K562 (cell line): Measurements from ENCODE around the gene IRGQ. TPM values are rescaled to one million over a fixed set of nuclear protein-coding genes. Genes with fewer than 3 reads are reported as not detected.

ENCODE experiments used
- ATF1 ChIP-seq, 2 experiments: fragments of 450-650 bp in 1 of 2; IDR thresholded peaks; 2 replicates each; pipeline ENCODE4 v1.6.1; 2016; ENCODE audit warnings: missing compliant biosample characterization in 1 of 2, missing genetic modification characterization in 1 of 2
- DIDO1 ChIP-seq: fragments of 450-650 bp; IDR thresholded peaks from 2 replicates; pipeline ENCODE4 v1.6.1; 2016; ENCODE audit warnings: low read depth, missing biosample characterization, missing genetic modification characterization
- GTF2E2 ChIP-seq: fragments of 200-800 bp; sonication (Bioruptor generic); IDR thresholded peaks from 2 replicates; pipeline ENCODE4 v1.6.1; 2016; ENCODE audit warnings: missing genetic modification characterization, missing compliant biosample characterization
- PTBP1 ChIP-seq: fragments of 200-400 bp; formaldehyde crosslinking; IDR thresholded peaks from 2 replicates; pipeline ENCODE4 v1.6.1; 2017; ENCODE audit warnings: low read depth, low read length
- ZBTB5 ChIP-seq: fragments of 450-650 bp; IDR thresholded peaks from 2 replicates; pipeline ENCODE4 v1.6.1; 2017; ENCODE audit warnings: antibody characterized with exemption
- ZFP30 ChIP-seq: fragments of 250-450 bp; sonication (Bioruptor Pico); IDR thresholded peaks from 2 replicates; pipeline ENCODE4 v1.8.0; 2022; ENCODE audit warnings: moderate library complexity, mild to moderate bottlenecking, inconsistent platforms, borderline replicate concordance
- polyA plus RNA-seq, 8 experiments: library from polyadenylated mRNA; depleted of rRNA in 4 of 8; stranded (reverse) in 5 of 8; unstranded in 3 of 8; fragments of >200 nt; fragmentation: Nextera tagmentation in 2 of 8; fragmentation: Illumina TruSeq in 1 of 8; extraction: Ambion mirVana in 2 of 8; extraction: Trizol in 1 of 8; gene quantifications; 2 replicates each; pipeline versions ENCODE4 v1.2.1 to v1.2.3, GENCODE V29; 2011 to 2014; ENCODE audit warnings: inconsistent platforms in 1 of 8, missing spikeins in 1 of 8
- total RNA-seq, 7 experiments: library from RNA; depleted of rRNA in 6 of 7; stranded (reverse); fragments of >200 nt in 6 of 7; fragmentation: Illumina TruSeq in 2 of 7; extraction: Trizol in 2 of 7; gene quantifications; 2 replicates each; pipeline versions ENCODE4 v1.2.1 to v1.2.3, GENCODE V29; 2011 to 2021; ENCODE audit warnings: low replicate concordance in 1 of 7

The IRGQ gene
- total and polyA plus RNA-seq, 9 of the 15 experiments (the other 6 are each of a cell fraction or from before 2014, with no cell fraction given) = 3.5 to 19.2 (median 7.9) TPM

- TF ChIP-seq DIDO1 (no peak), PTBP1 (no peak), GTF2E2 (tag) (no peak), ZBTB5 (no peak), ATF1 (CRISPR knock-in tag; IDR thresholded peaks at IDR 0.05) (no peak), ATF1 (tag; IDR thresholded peaks at IDR 0.05) (no peak), ZFP30 (CRISPR knock-in tag) (no peak)
Observed at GRCh38 chr19:43534816-43535761, 60.8 kb downstream of the IRGQ start (continued).

Other genes with a start within 250 kb of the IRGQ start
Only the 7 nearest of the 18 such genes appear.
- gene ZNF575, start 62.9 kb downstream of the IRGQ start, total RNA-seq (2014; rRNA removed) = 0.32 and 0.37 TPM in 2 replicates
- gene ZNF575, start 62.9 kb downstream of the IRGQ start, total RNA-seq (2014; rRNA removed; fragmentation: Illumina TruSeq; extraction: Trizol) = not detected in 2 replicates
- gene ZNF575, start 62.9 kb downstream of the IRGQ start, total RNA-seq (2015; rRNA removed; fragmentation: Illumina TruSeq; extraction: Trizol) = not detected in 2 replicates
- 0.20 and 0.72 TPM in 2 replicates for gene ZNF575, start 62.9 kb downstream of the IRGQ start, total RNA-seq (2021)
- gene ZNF575, start 62.9 kb downstream of the IRGQ start, polyA plus RNA-seq (2011; rRNA removed) = 0.03 TPM in 1 of 2 replicates, not detected in the other
- gene ZNF575, start 62.9 kb downstream of the IRGQ start, polyA plus RNA-seq (2014; fragmentation: Illumina TruSeq; extraction: Trizol) = not detected in 2 replicates
- gene ZNF575, start 62.9 kb downstream of the IRGQ start, polyA plus RNA-seq (2014; fragmentation: Nextera tagmentation; extraction: Ambion mirVana) = not detected
- gene ZNF575, start 62.9 kb downstream of the IRGQ start, polyA plus RNA-seq (2014; rRNA removed) = 0.98 and 1.4 TPM in 2 replicates
- gene XRCC1, start 20.6 kb downstream of the IRGQ start, total RNA-seq (2014; rRNA removed) = 31.5 and 40.2 TPM in 2 replicates
- gene XRCC1, start 20.6 kb downstream of the IRGQ start, total RNA-seq (2014; rRNA removed; fragmentation: Illumina TruSeq; extraction: Trizol) = 10.4 and 13.7 TPM in 2 replicates
- 24.4 and 24.9 TPM in 2 replicates for gene XRCC1, start 20.6 kb downstream of the IRGQ start, total RNA-seq (2015; rRNA removed; fragmentation: Illumina TruSeq; extraction: Trizol)
- gene XRCC1, start 20.6 kb downstream of the IRGQ start, total RNA-seq (2021) = 24.9 and 27.9 TPM in 2 replicates
- 21.8 and 23.3 TPM in 2 replicates for gene XRCC1, start 20.6 kb downstream of the IRGQ start, polyA plus RNA-seq (2011; rRNA removed)
- 36.9 and 37.0 TPM in 2 replicates for gene XRCC1, start 20.6 kb downstream of the IRGQ start, polyA plus RNA-seq (2014; fragmentation: Illumina TruSeq; extraction: Trizol)
- 1 to 10 TPM; 1.5 to 5.2 TPM for gene XRCC1, start 20.6 kb downstream of the IRGQ start, polyA plus RNA-seq (2014; fragmentation: Nextera tagmentation; extraction: Ambion mirVana)
- gene XRCC1, start 20.6 kb downstream of the IRGQ start, polyA plus RNA-seq (2014; rRNA removed) = 33.8 and 34.9 TPM in 2 replicates
- gene PINLYP, start 20.3 kb downstream of the IRGQ start, total RNA-seq (2014; rRNA removed) = 1.1 TPM in 2 replicates
- gene PINLYP, start 20.3 kb downstream of the IRGQ start, total RNA-seq (2014; rRNA removed; fragmentation: Illumina TruSeq; extraction: Trizol) = 1.1 and 1.7 TPM in 2 replicates
- gene PINLYP, start 20.3 kb downstream of the IRGQ start, total RNA-seq (2015; rRNA removed; fragmentation: Illumina TruSeq; extraction: Trizol) = 2.2 and 2.7 TPM in 2 replicates
- gene PINLYP, start 20.3 kb downstream of the IRGQ start, total RNA-seq (2021) = 1.00 and 2.4 TPM in 2 replicates
- gene PINLYP, start 20.3 kb downstream of the IRGQ start, polyA plus RNA-seq (2011; rRNA removed) = 1.0 and 1.5 TPM in 2 replicates
- gene PINLYP, start 20.3 kb downstream of the IRGQ start, polyA plus RNA-seq (2014; fragmentation: Illumina TruSeq; extraction: Trizol) = 2.8 and 4.7 TPM in 2 replicates
- 1 to 10 TPM; 4.6 to 6.0 TPM for gene PINLYP, start 20.3 kb downstream of the IRGQ start, polyA plus RNA-seq (2014; fragmentation: Nextera tagmentation; extraction: Ambion mirVana)
- gene PINLYP, start 20.3 kb downstream of the IRGQ start, polyA plus RNA-seq (2014; rRNA removed) = 6.7 and 8.0 TPM in 2 replicates
- gene ZNF576, start 461 bp upstream of the IRGQ start, total RNA-seq (2014; rRNA removed) = 7.1 and 16.2 TPM in 2 replicates
- gene ZNF576, start 461 bp upstream of the IRGQ start, total RNA-seq (2014; rRNA removed; fragmentation: Illumina TruSeq; extraction: Trizol) = 5.6 and 6.8 TPM in 2 replicates
- 8.8 and 9.9 TPM in 2 replicates for gene ZNF576, start 461 bp upstream of the IRGQ start, total RNA-seq (2015; rRNA removed; fragmentation: Illumina TruSeq; extraction: Trizol)
- 14.2 and 18.2 TPM in 2 replicates for gene ZNF576, start 461 bp upstream of the IRGQ start, total RNA-seq (2021)
- gene ZNF576, start 461 bp upstream of the IRGQ start, polyA plus RNA-seq (2011; rRNA removed) = 7.3 and 9.7 TPM in 2 replicates
- gene ZNF576, start 461 bp upstream of the IRGQ start, polyA plus RNA-seq (2014; fragmentation: Illumina TruSeq; extraction: Trizol) = 12.5 and 12.7 TPM in 2 replicates
- 10 to 100 TPM; 12.2 to 18.2 TPM for gene ZNF576, start 461 bp upstream of the IRGQ start, polyA plus RNA-seq (2014; fragmentation: Nextera tagmentation; extraction: Ambion mirVana)
- gene ZNF576, start 461 bp upstream of the IRGQ start, polyA plus RNA-seq (2014; rRNA removed) = 12.8 and 17.4 TPM in 2 replicates
- gene SRRM5, start 16.0 kb upstream of the IRGQ start, total RNA-seq (2014; rRNA removed) = 0.08 and 0.09 TPM in 2 replicates
- gene SRRM5, start 16.0 kb upstream of the IRGQ start, total RNA-seq (2014; rRNA removed; fragmentation: Illumina TruSeq; extraction: Trizol) = 0.13 and 0.25 TPM in 2 replicates
- 0.08 and 0.18 TPM in 2 replicates for gene SRRM5, start 16.0 kb upstream of the IRGQ start, total RNA-seq (2015; rRNA removed; fragmentation: Illumina TruSeq; extraction: Trizol)
- gene SRRM5, start 16.0 kb upstream of the IRGQ start, total RNA-seq (2021) = 0.11 and 0.18 TPM in 2 replicates
- gene SRRM5, start 16.0 kb upstream of the IRGQ start, polyA plus RNA-seq (2011; rRNA removed) = 0.10 and 0.18 TPM in 2 replicates
- gene SRRM5, start 16.0 kb upstream of the IRGQ start, polyA plus RNA-seq (2014; fragmentation: Illumina TruSeq; extraction: Trizol) = 0.43 and 0.45 TPM in 2 replicates
- not detected for gene SRRM5, start 16.0 kb upstream of the IRGQ start, polyA plus RNA-seq (2014; fragmentation: Nextera tagmentation; extraction: Ambion mirVana)
- gene SRRM5, start 16.0 kb upstream of the IRGQ start, polyA plus RNA-seq (2014; rRNA removed) = 0.25 and 0.36 TPM in 2 replicates
- 85.7 and 86.9 TPM in 2 replicates for gene ZNF428, start 23.5 kb upstream of the IRGQ start, total RNA-seq (2014; rRNA removed)
- 8.4 and 8.8 TPM in 2 replicates for gene ZNF428, start 23.5 kb upstream of the IRGQ start, total RNA-seq (2014; rRNA removed; fragmentation: Illumina TruSeq; extraction: Trizol)
- gene ZNF428, start 23.5 kb upstream of the IRGQ start, total RNA-seq (2015; rRNA removed; fragmentation: Illumina TruSeq; extraction: Trizol) = 27.5 and 30.4 TPM in 2 replicates
- 42.2 and 49.2 TPM in 2 replicates for gene ZNF428, start 23.5 kb upstream of the IRGQ start, total RNA-seq (2021)
- 14.9 and 15.9 TPM in 2 replicates for gene ZNF428, start 23.5 kb upstream of the IRGQ start, polyA plus RNA-seq (2011; rRNA removed)
- gene ZNF428, start 23.5 kb upstream of the IRGQ start, polyA plus RNA-seq (2014; fragmentation: Illumina TruSeq; extraction: Trizol) = 14.9 and 19.1 TPM in 2 replicates
- gene ZNF428, start 23.5 kb upstream of the IRGQ start, polyA plus RNA-seq (2014; fragmentation: Nextera tagmentation; extraction: Ambion mirVana) = under 1 TPM; 0.15 to 0.23 TPM
- 68.7 and 75.7 TPM in 2 replicates for gene ZNF428, start 23.5 kb upstream of the IRGQ start, polyA plus RNA-seq (2014; rRNA removed)
- gene CADM4, start 43.7 kb upstream of the IRGQ start, total RNA-seq (2014; rRNA removed) = 1.8 and 2.5 TPM in 2 replicates
- gene CADM4, start 43.7 kb upstream of the IRGQ start, total RNA-seq (2014; rRNA removed; fragmentation: Illumina TruSeq; extraction: Trizol) = 0.61 and 0.87 TPM in 2 replicates
- gene CADM4, start 43.7 kb upstream of the IRGQ start, total RNA-seq (2015; rRNA removed; fragmentation: Illumina TruSeq; extraction: Trizol) = 0.72 and 1.2 TPM in 2 replicates
- gene CADM4, start 43.7 kb upstream of the IRGQ start, total RNA-seq (2021) = 1.9 and 2.3 TPM in 2 replicates
- gene CADM4, start 43.7 kb upstream of the IRGQ start, polyA plus RNA-seq (2011; rRNA removed) = 1.4 and 2.1 TPM in 2 replicates
- 1.3 and 2.2 TPM in 2 replicates for gene CADM4, start 43.7 kb upstream of the IRGQ start, polyA plus RNA-seq (2014; fragmentation: Illumina TruSeq; extraction: Trizol)
- under 1 TPM; 0.03 to 0.13 TPM for gene CADM4, start 43.7 kb upstream of the IRGQ start, polyA plus RNA-seq (2014; fragmentation: Nextera tagmentation; extraction: Ambion mirVana)
- gene CADM4, start 43.7 kb upstream of the IRGQ start, polyA plus RNA-seq (2014; rRNA removed) = 1.7 and 4.6 TPM in 2 replicates